CD4-positive, alpha-beta T cell (primary cell): ENCODE data around the gene SSH2. TPM values are rescaled to one million over a fixed set of nuclear protein-coding genes. Genes with fewer than 3 reads are reported as not detected.

ENCODE experiments used
- ATAC-seq: fragments of 200-7000 bp; cut with Tn5 transposase; one replicate; pipeline ENCODE4 v1.10.0; 2022; ENCODE audit warnings: mild to moderate bottlenecking; ENCODE audit not compliant: poor library complexity
- CTCF ChIA-PET: fragments of 350-600 bp; sonication (Branson Sonifier 250); formaldehyde crosslinking; loops from one replicate; lab custom pipeline; 2021; ENCODE audit warnings: antibody characterized with exemption, inconsistent platforms; lab: Charles Lee
- POLR2A ChIA-PET: fragments of 350-600 bp; sonication (Branson Sonifier 250); formaldehyde crosslinking; loops from one replicate; lab custom pipeline; 2021; ENCODE audit warnings: antibody characterized with exemption, inconsistent platforms; lab: Charles Lee
- DNase-seq, 14 experiments: peaks; one replicate each; pipeline ENCODE4 v3.0.0-alpha.2; 2013 to 2020; ENCODE audit warnings: mixed read lengths in 2 of 14
- H3K27ac ChIP-seq, 2 donors: one replicate each; pipeline versions ENCODE4 v1.5.1 to v1.7.0; 2013; ENCODE audit warnings: low read length in 2 of 2, low read depth in 1 of 2, mild to moderate bottlenecking in 1 of 2
- H3K27me3 ChIP-seq, 2 experiments: 1 replicate in 1 of 2; 2 replicates in 1 of 2; pipeline versions ENCODE4 v1.6.1 to v1.7.0; 2013; ENCODE audit warnings: low read length in 2 of 2, control low read depth in 1 of 2, mild to moderate bottlenecking in 1 of 2, moderate library complexity in 1 of 2; ENCODE audit not compliant: insufficient read depth in 2 of 2, control insufficient read depth in 1 of 2
- H3K36me3 ChIP-seq: one replicate; pipeline ENCODE4 v1.6.1; 2013; ENCODE audit warnings: low read length, control low read depth; ENCODE audit not compliant: insufficient read depth
- H3K4me1 ChIP-seq: one replicate; pipeline ENCODE4 v1.6.1; 2013; ENCODE audit warnings: low read length, control low read depth; ENCODE audit not compliant: insufficient read depth
- H3K4me3 ChIP-seq: one replicate; pipeline ENCODE4 v1.5.1; 2013; ENCODE audit warnings: mild to moderate bottlenecking, low read length, moderate library complexity
- H3K9me3 ChIP-seq, 2 experiments: 1 replicate in 1 of 2; 2 replicates in 1 of 2; pipeline versions ENCODE4 v1.6.1 to v1.7.0; 2013; ENCODE audit warnings: low read length in 2 of 2, mild to moderate bottlenecking in 2 of 2, control low read depth in 1 of 2, moderate library complexity in 1 of 2; ENCODE audit not compliant: control insufficient read depth in 1 of 2, insufficient read depth in 1 of 2
- H3K27ac Mint-ChIP-seq: one replicate; pipeline ENCODE4 v1.8.0; 2020; ENCODE audit warnings: mixed read lengths
- H3K27me3 Mint-ChIP-seq: one replicate; pipeline ENCODE4 v1.8.0; 2021; ENCODE audit warnings: mixed read lengths
- H3K36me3 Mint-ChIP-seq: one replicate; pipeline ENCODE4 v1.8.0; 2021; ENCODE audit warnings: low read depth, mixed read lengths
- H3K4me1 Mint-ChIP-seq: one replicate; pipeline ENCODE4 v1.8.0; 2021; ENCODE audit warnings: low read depth, mixed read lengths
- H3K4me3 Mint-ChIP-seq: one replicate; pipeline ENCODE4 v1.8.0; 2020; ENCODE audit warnings: mild to moderate bottlenecking, mixed read lengths
- H3K9me3 Mint-ChIP-seq: one replicate; pipeline ENCODE4 v1.8.0; 2020; ENCODE audit warnings: mixed read lengths
- intact Hi-C, 2 experiments: fragments of 100-400 bp; cut with DNase I in 1 of 2; cut with micrococcal nuclease in 1 of 2; formaldehyde crosslinking; loops; one replicate each; pipeline versions ENCODE4 v1.15.1 to v1.9.0; 2023 to 2025; cut with DNase I, micrococcal nuclease
- total RNA-seq, 174 experiments: library from RNA in 2 of 174; stranded (reverse) in 2 of 174; gene quantifications; one replicate each; pipeline ENCODE4 v1.2.3 and lab custom pipeline; 2021 to 2026
- TF ChIP-seq, protein P1 (sequence below): fragments of 200-600 bp; IDR thresholded peaks from one replicate; pipeline ENCODE4 v1.8.0; 2022; ENCODE audit warnings: antibody characterized with exemption, mild to moderate bottlenecking

The SSH2 gene
- total RNA-seq, 2 experiments from 2014 or later = 73.4 to 81.5 TPM

DNA sequence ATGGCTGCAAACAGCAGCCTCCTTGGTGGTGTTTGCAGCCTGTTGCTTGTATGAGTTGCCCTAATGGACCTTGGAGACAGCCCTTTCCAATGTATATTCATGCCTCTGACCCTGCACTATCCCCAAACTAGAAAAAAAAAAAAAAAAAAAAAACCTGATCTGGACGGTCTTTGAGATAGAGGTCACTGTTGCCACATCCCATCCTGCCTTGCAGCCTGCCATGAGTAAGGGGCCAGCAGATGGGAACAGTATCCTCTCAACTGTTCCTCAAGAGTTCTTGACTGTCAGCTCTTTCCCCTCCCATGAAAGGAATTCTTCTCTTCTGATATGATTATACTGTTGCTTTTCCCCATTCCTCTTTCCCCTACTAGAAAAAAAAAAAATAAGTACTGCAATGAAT is 152.4 kb downstream of the SSH2 start:
- peaks cover 3% of the 10 kb centered on the region for H3K4me1 ChIP-seq
- no peak overlapping the region for H3K27ac ChIP-seq
- H3K4me3 Mint-ChIP-seq = no peak overlapping the region
- no peaks in the 10 kb centered on the region for H3K9me3 ChIP-seq
- H3K27me3 ChIP-seq = no peaks in the 10 kb centered on the region
- DNase-seq (no peak), ATAC-seq (no peak)
- H3K27me3 Mint-ChIP-seq = no peaks in the 10 kb centered on the region
- H3K4me3 ChIP-seq = no peak overlapping the region
- H3K9me3 Mint-ChIP-seq = no peaks in the 10 kb centered on the region
- POLR2A ChIA-PET = interaction anchor here (1.7 to 3.6 kb wide), 3 partner anchors 17 to 160 kb away, joined by 4 to 25 read pairs (median 16); no protein-coding TSS in a partner anchor
- peaks cover 4% of the 10 kb centered on the region for H3K36me3 ChIP-seq
- intact Hi-C loops = loop anchor here in 1 of 2 experiments (2.0 kb wide), 1 partner anchor 17 kb away; no protein-coding TSS in a partner anchor
- CTCF ChIA-PET = interaction anchor here (0.7 to 3.3 kb wide), 4 partner anchors 48 to 160 kb away, joined by 3 to 31 read pairs (median 16); no protein-coding TSS in a partner anchor
- no peak overlapping the region for H3K27ac Mint-ChIP-seq
- peaks cover 9% of the 10 kb centered on the region for H3K4me1 Mint-ChIP-seq
- H3K36me3 Mint-ChIP-seq = peaks cover 6% of the 10 kb centered on the region
- TF ChIP-seq, protein P1, sequence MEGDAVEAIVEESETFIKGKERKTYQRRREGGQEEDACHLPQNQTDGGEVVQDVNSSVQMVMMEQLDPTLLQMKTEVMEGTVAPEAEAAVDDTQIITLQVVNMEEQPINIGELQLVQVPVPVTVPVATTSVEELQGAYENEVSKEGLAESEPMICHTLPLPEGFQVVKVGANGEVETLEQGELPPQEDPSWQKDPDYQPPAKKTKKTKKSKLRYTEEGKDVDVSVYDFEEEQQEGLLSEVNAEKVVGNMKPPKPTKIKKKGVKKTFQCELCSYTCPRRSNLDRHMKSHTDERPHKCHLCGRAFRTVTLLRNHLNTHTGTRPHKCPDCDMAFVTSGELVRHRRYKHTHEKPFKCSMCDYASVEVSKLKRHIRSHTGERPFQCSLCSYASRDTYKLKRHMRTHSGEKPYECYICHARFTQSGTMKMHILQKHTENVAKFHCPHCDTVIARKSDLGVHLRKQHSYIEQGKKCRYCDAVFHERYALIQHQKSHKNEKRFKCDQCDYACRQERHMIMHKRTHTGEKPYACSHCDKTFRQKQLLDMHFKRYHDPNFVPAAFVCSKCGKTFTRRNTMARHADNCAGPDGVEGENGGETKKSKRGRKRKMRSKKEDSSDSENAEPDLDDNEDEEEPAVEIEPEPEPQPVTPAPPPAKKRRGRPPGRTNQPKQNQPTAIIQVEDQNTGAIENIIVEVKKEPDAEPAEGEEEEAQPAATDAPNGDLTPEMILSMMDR = no peak

DNA sequence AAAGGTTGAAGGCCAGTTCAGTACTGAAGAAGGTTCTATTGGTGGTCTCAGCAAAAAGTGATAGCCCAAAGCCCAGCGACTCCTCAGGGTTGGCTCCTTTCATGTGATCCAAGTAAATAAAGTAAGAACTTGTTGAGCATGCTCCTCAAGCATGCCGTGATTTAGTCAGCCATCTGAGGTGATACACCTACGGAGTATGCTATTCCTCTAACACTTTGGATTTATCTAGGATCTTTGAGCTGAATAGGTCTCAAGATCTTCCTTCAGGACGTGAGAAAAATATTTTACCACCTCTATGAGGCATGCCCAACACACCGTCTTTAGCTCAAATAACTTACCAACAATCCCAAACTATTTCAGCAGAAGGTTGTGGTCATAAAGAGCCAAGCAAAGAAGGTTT is 154.0 kb downstream of the SSH2 start:
- no peaks in the 10 kb centered on the region for H3K9me3 ChIP-seq
- ATAC-seq = no peak
- intact Hi-C loops = no loop called here
- ChIA-PET CTCF (interaction anchor here (0.6 to 1.9 kb wide), 3 partner anchors 95 to 155 kb away, joined by 3 to 5 read pairs (median 4); no protein-coding TSS in a partner anchor), POLR2A (interaction anchor here (0.6 to 1.0 kb wide), 2 partner anchors 53 to 1556 kb away, joined by 3 to 4 read pairs; no protein-coding TSS in a partner anchor)
- peaks cover 4% of the 10 kb centered on the region for H3K36me3 ChIP-seq
- no peak overlapping the region for H3K4me3 ChIP-seq
- no peaks in the 10 kb centered on the region for H3K9me3 Mint-ChIP-seq
- H3K27ac ChIP-seq = no peak overlapping the region
- no peak overlapping the region for H3K4me3 Mint-ChIP-seq
- peaks cover 3% of the 10 kb centered on the region for H3K4me1 ChIP-seq
- H3K27me3 ChIP-seq = no peaks in the 10 kb centered on the region
- TF ChIP-seq, protein P1 = no peak
- peaks cover 6% of the 10 kb centered on the region for H3K36me3 Mint-ChIP-seq
- no peak overlapping the region for H3K27ac Mint-ChIP-seq
- peaks cover 9% of the 10 kb centered on the region for H3K4me1 Mint-ChIP-seq
- no peaks in the 10 kb centered on the region for H3K27me3 Mint-ChIP-seq
- no peak for DNase-seq

DNA sequence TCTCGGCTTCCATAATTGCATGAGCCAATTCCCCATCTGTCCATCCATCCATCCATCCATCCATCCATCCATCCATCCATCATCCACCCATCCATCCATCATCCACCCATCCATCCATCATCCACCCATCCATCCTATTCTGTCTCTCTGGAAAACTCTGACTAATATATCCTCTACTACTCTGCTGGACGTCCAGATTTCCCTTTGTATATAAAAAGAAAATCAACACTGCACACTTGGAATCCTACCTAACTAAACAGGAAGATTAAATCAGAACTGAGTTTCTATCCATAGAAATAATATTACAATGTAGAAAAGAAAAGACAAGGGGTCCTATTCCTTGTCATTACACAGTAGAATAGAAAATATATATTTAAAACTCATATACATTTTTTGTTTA is 157.0 kb downstream of the SSH2 start:
- DNase-seq (no peak), ATAC-seq (no peak)
- H3K9me3 Mint-ChIP-seq = no peaks in the 10 kb centered on the region
- ChIA-PET CTCF (no interaction called here), POLR2A (no interaction called here)
- intact Hi-C loops = no loop called here
- no peaks in the 10 kb centered on the region for H3K4me1 Mint-ChIP-seq
- H3K27me3 Mint-ChIP-seq = no peaks in the 10 kb centered on the region
- H3K36me3 Mint-ChIP-seq = peaks cover 5% of the 10 kb centered on the region
- Histone ChIP-seq H3K4me3 (no peak overlapping the region), H3K27me3 (no peaks in the 10 kb centered on the region), H3K4me1 (no peaks in the 10 kb centered on the region), H3K36me3 (peaks cover 4% of the 10 kb centered on the region), H3K27ac (no peak overlapping the region), H3K9me3 (no peaks in the 10 kb centered on the region)
- H3K27ac Mint-ChIP-seq = no peak overlapping the region
- no peak overlapping the region for H3K4me3 Mint-ChIP-seq
- TF ChIP-seq, protein P1 = no peak
